Measurements from ENCODE around the gene STAM2. TPM values are rescaled to one million over a fixed set of nuclear protein-coding genes. Genes with fewer than 3 reads are reported as not detected.
"Not testable (repeated sequence)": the region's sequence is repeated elsewhere in the genome, so short reads cannot be mapped to it uniquely, and the experiment has no call there.

Gene STAM2
- total RNA-seq, 4 donors from 2014 or later, result 18.8 to 37.0 (median 33.9) TPM

GRCh38 chr2:152176113-152176714 lies 651 bp upstream of the STAM2 start:
- DNase-seq, result no peak
- intact Hi-C loops (cut with DNase I), result no loop called here
- Histone ChIP-seq H3K9me3 (no peaks in the 10 kb centered on the region), H3K27ac (peak overlapping the region; percentile 95 to 99 (median 98)), H3K27me3 (no peaks in the 10 kb centered on the region), H3K36me3 (no peaks in the 10 kb centered on the region), H3K4me3 (peak overlapping the region; percentile 71 to 99 (median 86)), H3K4me1 (peaks cover 16 to 43% (median 19%) of the 10 kb centered on the region in 3 donors)
- TF ChIP-seq CTCF (IDR thresholded peaks at IDR 0.05) (no peak), POLR2A (IDR thresholded peaks at IDR 0.05) (no peak)
- WGBS, 2 donors, result 10 to 11% methylated on average over 12 to 15 of the region's 29 CpGs

GRCh38 chr2:152175012-152175367 lies 573 bp downstream of the STAM2 start:
- intact Hi-C loops (cut with DNase I), result no loop called here
- Histone ChIP-seq H3K4me3 (peak overlapping the region; percentile 71 to 99 (median 86)), H3K27ac (peak overlapping the region; percentile 95 to 99 (median 98)), H3K9me3 (no peaks in the 10 kb centered on the region), H3K27me3 (no peaks in the 10 kb centered on the region), H3K4me1 (peaks cover 16 to 55% (median 19%) of the 10 kb centered on the region in 3 donors), H3K36me3 (no peaks in the 10 kb centered on the region)
- DNase-seq, result no peak
- 0% methylated on average over 8 to 9 of the region's 10 CpGs for WGBS, 2 donors
- no peak for TF ChIP-seq CTCF (IDR thresholded peaks at IDR 0.05)
- TF ChIP-seq POLR2A (IDR thresholded peaks at IDR 0.05), result no peak

- Histone ChIP-seq H3K9me3 (no peaks in the 10 kb centered on the region), H3K36me3 (no peaks in the 10 kb centered on the region), H3K4me3 (peak overlapping the region; percentile 71 to 99 (median 86)), H3K4me1 (peaks cover 16 to 60% (median 19%) of the 10 kb centered on the region in 3 donors), H3K27ac (peak overlapping the region; percentile 95 to 99 (median 98)), H3K27me3 (no peaks in the 10 kb centered on the region)
- intact Hi-C loops (cut with DNase I), result loop anchor here (5.0 kb wide), 1 partner anchor 132 kb away; no protein-coding TSS in a partner anchor
- TF ChIP-seq CTCF (IDR thresholded peaks at IDR 0.05) (no peak), POLR2A (IDR thresholded peaks at IDR 0.05) (no peak)
- DNase-seq, result no peak
- WGBS, 2 donors, result 13 to 17% methylated on average over 7 of the region's 7 CpGs
Measured at GRCh38 chr2:152174574-152174973, 989 bp downstream of the STAM2 start.

GRCh38 chr2:152173831-152174230 lies 1.7 kb downstream of the STAM2 start:
- DNase-seq, result no peak
- Histone ChIP-seq H3K4me3 (peak overlapping the region in 1 of 4 donors; percentile 80), H3K36me3 (no peaks in the 10 kb centered on the region), H3K4me1 (peaks cover 16 to 67% (median 24%) of the 10 kb centered on the region in 3 donors), H3K27me3 (no peaks in the 10 kb centered on the region), H3K27ac (peak overlapping the region in 3 of 4 donors; percentile 33 to 98 (median 97)), H3K9me3 (no peaks in the 10 kb centered on the region)
- no peak for TF ChIP-seq CTCF (IDR thresholded peaks at IDR 0.05)
- TF ChIP-seq POLR2A (IDR thresholded peaks at IDR 0.05), result no peak
- intact Hi-C loops (cut with DNase I), result loop anchor here (5.0 kb wide), 1 partner anchor 132 kb away; no protein-coding TSS in a partner anchor
- 39 to 44% methylated on average over 2 of the region's 2 CpGs for whole genome bisulfite sequencing, 2 donors

GRCh38 chr2:152172201-152172785 lies 3.3 kb downstream of the STAM2 start:
- Histone ChIP-seq H3K4me3 (peak overlapping the region in 1 of 4 donors; percentile 11), H3K27ac (peak overlapping the region; percentile 35 to 83 (median 74)), H3K4me1 (peaks cover 16 to 82% (median 33%) of the 10 kb centered on the region in 3 donors)
- 83 to 90% methylated on average over 4 to 5 of the region's 5 CpGs for WGBS, 2 donors
- intact Hi-C loops (cut with DNase I), result loop anchor here (5.0 kb wide), 1 partner anchor 130 kb away; no protein-coding TSS in a partner anchor
- H3K9me3 ChIP-seq, H3K27me3 ChIP-seq, DNase-seq, H3K36me3 ChIP-seq: not testable (repeated sequence)

Measured in esophagus squamous epithelium (tissue), 5 donors.